Panc1 (cell line): ENCODE measurements around the gene KNDC1. TPM values are rescaled to one million over a fixed set of nuclear protein-coding genes. Genes with fewer than 3 reads are reported as not detected.

ENCODE experiments used
- ATAC-seq: fragments of 200-7000 bp; cut with Tn5 transposase; 2 replicates; pipeline ENCODE4 v1.9.1; 2020; ENCODE audit warnings: mild to moderate bottlenecking, moderate library complexity
- BruUV-seq: library from RNA; stranded (reverse); fragments of 400-500 nt; replicated peaks from 2 replicates; lab custom pipeline; 2021; lab: Mats Ljungman, UMichigan
- CTCF ChIA-PET: fragments of 300-600 bp; sonication (Branson Sonifier 250); formaldehyde crosslinking; loops from one replicate; lab custom pipeline; 2022; ENCODE audit warnings: antibody characterized with exemption; lab: Charles Lee
- POLR2A ChIA-PET: fragments of 300-600 bp; sonication (Branson Sonifier 250); formaldehyde crosslinking; loops from one replicate; lab custom pipeline; 2022; ENCODE audit warnings: antibody characterized with exemption; lab: Charles Lee
- DNase-seq: peaks from one replicate; pipeline ENCODE4 v3.0.0-alpha.2; 2010; ENCODE audit warnings: low read depth, low spot score
- H3K27ac ChIP-seq: 2 replicates; pipeline ENCODE4 v1.5.1; 2011; ENCODE audit warnings: mild to moderate bottlenecking, low read length, inconsistent platforms
- H3K27me3 ChIP-seq: fragments of 200-500 bp; sonication (Bioruptor generic); 2 replicates; pipeline ENCODE4 v1.6.0; 2014; ENCODE audit warnings: low read length, inconsistent platforms; ENCODE audit not compliant: control insufficient read depth, insufficient read depth
- H3K36me3 ChIP-seq: fragments of 200-500 bp; sonication (Bioruptor generic); 2 replicates; pipeline ENCODE4 v1.5.1; 2014; ENCODE audit warnings: inconsistent platforms, mild to moderate bottlenecking, low read length, moderate library complexity; ENCODE audit not compliant: control insufficient read depth, insufficient read depth
- H3K4me1 ChIP-seq: 2 replicates; pipeline ENCODE4 v1.5.1; 2011; ENCODE audit warnings: inconsistent platforms, mild to moderate bottlenecking, low read length, moderate library complexity; ENCODE audit not compliant: control insufficient read depth, insufficient read depth
- H3K4me3 ChIP-seq, 2 experiments: 2 replicates each; pipeline ENCODE4 v1.5.1; 2011 to 2012; ENCODE audit warnings: low read depth in 2 of 2, low read length in 2 of 2, mild to moderate bottlenecking in 2 of 2, inconsistent platforms in 1 of 2, moderate library complexity in 1 of 2
- H3K9me3 ChIP-seq: fragments of 200-500 bp; sonication (Bioruptor generic); 2 replicates; pipeline ENCODE4 v1.5.1; 2014; ENCODE audit warnings: low read depth, mild to moderate bottlenecking, inconsistent platforms, low read length, moderate library complexity; ENCODE audit not compliant: control insufficient read depth, insufficient read depth
- CTCF ChIP-seq: fragments of 450-650 bp; IDR thresholded peaks from 2 replicates; pipeline ENCODE4 v1.5.1; 2017; ENCODE audit warnings: mild to moderate bottlenecking
- POLR2AphosphoS5 ChIP-seq: IDR thresholded peaks from 2 replicates; pipeline ENCODE4 v1.6.1; 2012; ENCODE audit warnings: mild to moderate bottlenecking, low read depth, low read length, moderate library complexity
- REST ChIP-seq, 2 experiments: IDR thresholded peaks; 2 replicates each; pipeline ENCODE4 v1.6.1; 2011 to 2012; ENCODE audit warnings: low read depth in 2 of 2, control low read depth in 1 of 2, low read length in 1 of 2, mild to moderate bottlenecking in 1 of 2, moderate library complexity in 1 of 2; ENCODE audit not compliant: insufficient read depth in 1 of 2
- SIN3A ChIP-seq: IDR thresholded peaks from 2 replicates; pipeline ENCODE4 v1.6.1; 2012; ENCODE audit warnings: low read depth, mild to moderate bottlenecking, low read length, moderate library complexity, borderline replicate concordance; ENCODE audit not compliant: insufficient read depth
- TCF7L2 ChIP-seq: IDR thresholded peaks from 2 replicates; pipeline ENCODE4 v1.6.1; 2011; ENCODE audit warnings: mild to moderate bottlenecking, low read depth, low read length, inconsistent platforms
- in situ Hi-C: cut with HindIII; loops from 2 replicates; pipeline ENCODE4 v1.10.0; 2016; ENCODE audit warnings: low sequenced_read_pairs, low pct_unique_long_range_greater_than_20kb
- intact Hi-C: fragments of 100-400 bp; cut with micrococcal nuclease; formaldehyde crosslinking; loops from one replicate; pipeline ENCODE4 v1.10.0; 2022; ENCODE audit not compliant: unreplicated experiment
- total RNA-seq: library from RNA; stranded (reverse); gene quantifications from one replicate; pipeline ENCODE4 v1.2.1, GENCODE V29; 2021; ENCODE audit not compliant: unreplicated experiment

KNDC1 gene
- total RNA-seq, 1 experiment from 2014 or later: 2.6 TPM

- Histone ChIP-seq H3K4me1 (peaks cover 17% of the 10 kb centered on the region), H3K27ac (no peak overlapping the region), H3K36me3 (no peaks in the 10 kb centered on the region), H3K27me3 (no peaks in the 10 kb centered on the region), H3K9me3 (no peaks in the 10 kb centered on the region), H3K4me3 (no peak overlapping the region)
- ATAC-seq (no peak), DNase-seq (no peak)
- ChIA-PET POLR2A (interaction anchor here (0.6 kb wide), 1 partner anchor 25 kb away, joined by 4 read pairs; no protein-coding TSS in a partner anchor), CTCF (no interaction called here)
- in situ Hi-C loops (no loop called here), intact Hi-C loops (no loop called here)
- no peak for TF ChIP-seq SIN3A
- TF ChIP-seq REST (IDR thresholded peaks at IDR 0.05; ENCODE audit: insufficient read depth in 1 of 2, low read depth in 2 of 2, low read length in 1 of 2): no peak
- TF ChIP-seq CTCF: no peak
- no peak for TF ChIP-seq POLR2AphosphoS5
- no peak for TF ChIP-seq TCF7L2
- BruUV-seq: no TSS peak
Measured at GRCh38 chr10:133162910-133163856, 3.2 kb downstream of the KNDC1 start.

GRCh38 chr10:133163889-133164815, 4.1 kb downstream of the KNDC1 start:
- no peak for DNase-seq
- CTCF ChIA-PET: no interaction called here
- in situ Hi-C loops: no loop called here

More at GRCh38 chr10:133163889-133164815, 4.1 kb downstream of the KNDC1 start:
- H3K36me3 ChIP-seq: no peaks in the 10 kb centered on the region
- BruUV-seq: no TSS peak
- intact Hi-C loops: no loop called here
- peaks cover 17% of the 10 kb centered on the region for H3K4me1 ChIP-seq
- no peak for ATAC-seq
- H3K27ac ChIP-seq: no peak overlapping the region
- H3K4me3 ChIP-seq: no peak overlapping the region
- TF ChIP-seq REST (IDR thresholded peaks at IDR 0.05; ENCODE audit: insufficient read depth in 1 of 2, low read depth in 2 of 2, low read length in 1 of 2) (no peak), TCF7L2 (no peak), CTCF (no peak), SIN3A (no peak), POLR2AphosphoS5 (no peak)
- H3K9me3 ChIP-seq: no peaks in the 10 kb centered on the region
- H3K27me3 ChIP-seq: no peaks in the 10 kb centered on the region
- POLR2A ChIA-PET: no interaction called here
